ENCODE data around the gene HINT2.
A peak's percentile ranks its signal among the peaks of the same experiment; 100 is the strongest.

Gene HINT2

DNA sequence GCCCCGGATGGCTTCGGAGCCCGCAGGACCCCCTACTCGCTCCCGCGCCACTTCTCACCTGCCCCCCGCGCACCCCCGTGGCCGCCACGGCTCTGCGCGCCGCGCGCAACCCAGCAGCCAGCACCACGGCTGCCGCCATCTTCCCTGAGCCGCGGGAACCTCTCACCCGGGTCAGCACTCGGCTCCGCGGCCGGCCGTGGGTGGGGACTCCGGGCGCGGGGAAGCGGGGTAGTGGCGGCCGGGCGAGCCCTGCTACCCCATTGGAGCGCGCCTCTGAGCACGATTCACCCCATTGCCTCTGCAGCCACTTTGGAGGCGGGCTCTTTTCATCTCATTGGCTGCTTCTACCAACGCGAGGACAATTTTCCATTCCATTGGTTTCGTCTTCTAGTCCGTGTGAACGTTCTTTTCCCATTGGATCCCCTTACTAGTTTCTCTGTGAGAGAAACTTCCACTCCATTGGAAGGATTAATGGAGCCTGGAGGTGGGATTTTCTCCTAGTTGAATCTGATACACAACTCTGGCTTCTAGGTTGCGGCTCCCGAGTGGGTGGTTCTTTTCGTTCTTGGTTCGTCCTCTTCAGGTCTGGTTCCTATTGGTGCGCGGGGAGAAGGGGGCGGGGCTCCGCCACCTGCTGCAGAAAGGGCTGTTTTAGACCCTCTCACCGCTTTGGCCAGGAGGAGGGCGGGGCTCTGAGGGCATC, at the start of gene HINT2:
TSS of gene HINT2 (minus strand) at position 202 of the 703 bp plus-strand sequence. CDS start at position 139, 63 bp downstream.
- DNase-seq = peak; percentile 99

DNA sequence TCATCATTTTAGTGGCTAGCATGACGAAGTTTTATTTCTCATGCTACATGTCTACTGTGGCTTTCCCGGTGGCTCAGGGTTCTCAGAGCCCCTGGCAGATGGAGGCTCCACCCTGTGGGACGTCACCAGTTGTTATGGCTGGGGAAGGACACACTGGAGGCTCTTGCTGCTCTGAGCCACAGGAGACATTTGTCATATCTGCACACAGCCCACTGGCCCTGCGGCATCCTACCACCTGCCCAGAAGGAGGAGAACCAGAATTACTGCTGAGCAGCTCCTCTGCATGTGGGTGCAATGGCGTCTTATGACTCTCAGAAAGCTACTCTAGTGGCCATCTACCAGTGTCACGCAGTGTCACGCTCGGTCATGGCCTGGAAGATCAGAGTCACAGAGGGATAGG, 48.7 kb upstream of the HINT2 start:
- no peak for DNase-seq

DNA sequence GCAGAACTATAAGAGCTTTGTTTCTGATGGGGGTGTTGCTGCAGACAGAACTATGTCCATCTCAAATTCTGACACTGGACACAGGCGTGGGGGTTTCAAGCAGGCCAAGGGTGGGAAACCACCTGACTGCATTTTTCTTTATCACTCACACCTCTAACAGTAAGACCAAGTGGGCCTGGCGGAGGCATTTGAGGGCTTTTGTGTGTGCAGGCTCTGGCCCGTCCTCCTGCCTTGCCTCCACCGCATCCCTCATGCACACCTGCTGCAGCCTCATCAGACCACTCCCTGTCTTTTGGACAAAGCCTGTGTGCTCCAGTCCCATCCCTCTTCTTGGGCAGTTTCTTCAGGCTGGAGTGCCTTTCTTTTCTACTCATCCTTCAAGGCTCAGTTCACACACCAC, 47.5 kb upstream of the HINT2 start:
- no peak for DNase-seq

GRCh38 chr9:35861161-35861897, 46.5 kb upstream of the HINT2 start:
- DNase-seq = no peak

DNA sequence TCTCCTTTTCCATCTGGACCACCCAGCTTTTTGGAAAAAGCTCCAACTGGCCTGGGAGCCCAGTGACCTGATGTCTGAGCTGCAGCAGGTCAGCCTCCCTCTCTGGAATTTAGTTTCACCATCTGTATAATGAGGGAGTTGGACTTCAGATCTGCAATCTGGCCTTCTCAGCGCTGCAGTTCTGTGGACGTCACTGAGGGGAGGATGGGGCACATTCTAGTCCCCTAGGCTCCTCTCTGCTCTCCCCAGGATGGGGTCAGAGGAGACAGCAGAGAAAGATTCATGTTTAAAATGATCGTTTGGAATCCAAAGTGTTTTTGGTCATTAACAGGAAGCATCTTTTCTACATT, 45.1 kb upstream of the HINT2 start:
- no peak for DNase-seq

GRCh38 chr9:35859310-35859989, 44.6 kb upstream of the HINT2 start:
- DNase-seq = peak; percentile 47 to 53 (median 49)

DNA sequence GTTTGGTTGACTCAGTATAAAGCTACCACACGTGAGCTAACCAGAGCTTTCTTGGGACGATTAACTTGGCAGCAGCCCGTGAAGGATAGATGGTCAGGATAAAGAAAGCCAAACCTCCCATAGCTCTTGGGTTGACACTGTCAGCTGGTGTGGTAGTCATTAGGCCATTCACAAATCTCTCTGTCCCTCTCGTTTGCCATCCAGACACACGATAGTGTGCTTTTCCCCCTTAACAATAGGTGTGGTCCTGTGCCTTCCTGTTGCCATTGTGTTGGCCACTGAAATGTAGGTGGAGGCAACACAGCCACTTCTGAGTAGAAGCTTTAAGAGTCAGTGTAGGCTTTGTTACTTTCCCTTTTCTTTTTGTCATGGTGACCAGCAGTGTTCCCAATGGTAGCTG, 43.6 kb upstream of the HINT2 start:
- DNase-seq = no peak

GRCh38 chr9:35856882-35857281, 42.0 kb upstream of the HINT2 start:
- DNase-seq = no peak

DNA sequence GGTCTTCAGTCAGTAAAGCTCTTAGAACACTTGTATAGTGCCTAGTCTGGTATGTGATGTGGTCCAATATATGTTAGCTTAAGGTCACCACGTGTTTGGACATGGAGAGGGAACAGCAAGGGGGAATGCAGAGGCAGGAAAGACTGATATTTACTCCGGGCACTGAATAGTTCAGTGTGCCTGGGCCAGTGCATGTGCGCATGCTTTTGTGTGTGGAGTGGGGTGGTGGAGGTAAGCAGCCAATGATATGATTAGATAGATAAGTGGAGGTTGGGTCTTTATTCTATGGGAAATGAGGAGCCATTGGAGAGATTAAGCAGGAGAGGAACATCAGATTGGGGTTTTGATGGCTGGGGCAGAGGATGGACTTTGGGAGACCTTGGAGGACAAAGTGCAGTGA, 41.4 kb upstream of the HINT2 start:
- DNase-seq = no peak

DNA sequence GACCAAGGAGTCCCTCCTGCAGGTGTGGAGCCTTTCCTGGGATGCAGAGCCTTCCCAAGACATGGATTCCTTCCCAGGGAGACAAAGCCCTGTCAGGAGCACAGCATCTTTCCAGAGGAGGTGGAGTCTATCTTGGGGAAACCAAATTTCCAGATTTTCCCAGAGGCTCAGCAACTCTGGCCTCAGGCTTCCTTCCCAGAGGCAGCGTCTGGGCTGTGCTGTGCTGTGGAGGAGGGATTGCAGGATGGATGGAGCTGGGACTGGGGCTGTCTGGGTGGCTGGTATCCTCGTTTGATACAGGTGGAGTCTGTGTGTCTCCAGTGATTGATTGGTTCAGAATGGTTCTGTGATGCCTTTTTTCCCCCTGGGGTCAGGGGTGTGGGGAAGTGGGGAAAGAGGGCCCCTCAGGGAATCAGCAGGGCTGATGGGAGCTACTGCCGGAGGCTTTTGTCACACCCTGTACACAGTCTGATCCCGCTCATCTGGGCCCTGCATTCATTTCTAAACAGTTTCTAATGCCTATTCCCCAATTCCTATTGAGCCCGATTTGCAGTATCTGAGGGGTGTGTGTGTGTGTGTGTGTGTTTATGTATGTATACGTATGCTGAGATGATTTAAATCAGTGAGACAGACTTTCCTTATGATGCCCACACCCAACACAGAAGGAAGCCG, 39.4 kb upstream of the HINT2 start:
- DNase-seq = no peak

GRCh38 chr9:35852876-35853865, 38.3 kb upstream of the HINT2 start:
- no peak for DNase-seq

GRCh38 chr9:35852267-35852815, 37.5 kb upstream of the HINT2 start:
- DNase-seq = no peak

GRCh38 chr9:35847792-35848572, 33.1 kb upstream of the HINT2 start:
- peak in 2 of 3 donors; percentile 36 to 48 for DNase-seq

- no peak for DNase-seq
Observed at GRCh38 chr9:35845824-35846771, 31.3 kb upstream of the HINT2 start.

DNA sequence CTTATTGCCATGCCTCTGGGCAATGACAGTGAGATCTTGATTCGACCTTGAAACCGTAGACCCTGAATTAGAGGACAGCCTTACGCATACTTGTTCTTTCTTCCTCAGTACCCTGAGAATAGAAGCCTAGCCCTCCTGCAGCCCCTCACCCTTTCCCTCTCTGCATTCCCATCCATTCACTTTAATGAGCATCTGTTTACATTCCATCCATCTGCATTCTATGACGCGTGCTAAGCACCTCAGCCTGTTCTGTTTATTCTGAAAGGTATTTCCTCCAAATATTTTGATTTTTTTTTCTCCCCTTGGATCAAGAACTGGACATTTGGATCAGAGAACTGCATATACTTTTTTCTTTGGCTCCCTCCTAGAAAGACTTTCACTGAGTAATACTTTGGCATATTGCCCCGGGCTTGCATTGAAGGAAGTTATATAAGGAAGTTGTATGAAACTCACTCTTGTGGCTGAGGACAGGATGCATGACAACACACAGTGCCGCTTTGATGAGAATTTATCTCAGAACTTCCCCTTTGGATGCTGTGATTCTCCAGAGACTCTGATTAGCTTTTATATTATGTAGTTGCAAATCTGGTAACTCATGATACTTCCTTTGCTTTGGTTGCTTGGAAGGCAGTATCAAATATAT, 29.9 kb upstream of the HINT2 start:
- DNase-seq = peak; percentile 92 to 97 (median 96)

DNA sequence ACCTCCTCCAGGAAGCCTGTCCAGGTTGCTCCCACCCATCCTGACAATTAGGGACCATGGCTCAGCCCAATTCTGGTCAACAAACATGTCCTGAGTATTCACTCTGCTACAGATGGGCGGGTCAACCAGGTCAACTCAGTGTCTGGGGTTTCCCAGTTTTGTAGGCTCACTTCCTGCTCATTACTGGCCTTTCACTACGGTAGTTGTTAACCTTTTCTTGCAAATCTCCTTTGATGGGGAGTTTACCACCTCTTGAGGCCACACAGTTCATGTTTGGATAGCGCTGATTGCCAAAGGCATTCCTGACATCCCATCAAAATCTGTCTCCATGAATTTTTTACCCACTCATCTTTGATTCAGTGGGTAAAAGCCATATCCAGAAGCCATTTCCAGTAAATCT, 28.0 kb upstream of the HINT2 start:
- peak; percentile 67 to 78 (median 74) for DNase-seq

- DNase-seq = peak; percentile 34 to 72 (median 53)
Observed at GRCh38 chr9:35842020-35842745, 27.3 kb upstream of the HINT2 start.

DNA sequence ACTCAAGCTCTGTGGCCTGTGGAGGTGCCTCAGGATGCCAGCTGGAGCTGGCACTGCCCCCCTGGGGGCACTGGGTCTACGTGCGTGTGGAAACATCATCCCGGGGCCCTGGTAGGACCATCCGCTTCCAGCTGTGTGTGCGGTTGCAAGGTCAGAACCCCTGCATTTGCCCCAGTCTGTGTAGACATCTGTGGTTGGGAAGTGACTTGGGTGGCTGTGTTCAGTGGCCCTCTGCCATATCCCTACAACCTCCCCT, 26.7 kb upstream of the HINT2 start:
- no peak for DNase-seq

Data from suppressor macrophage treated with lipopolysaccharide for 1 hour (primary cell).